Activated CD8-positive, alpha-beta memory T cell treated with anti-CD3 and anti-CD28 coated beads, Interleukin-2, amount 50 U/mL, for 1 hour (primary cell): ENCODE data around the gene FBXW2.

ENCODE experiments used
- DNase-seq: peaks from one replicate; pipeline ENCODE4 v3.0.0-alpha.2; 2020; ENCODE audit errors: extremely low read depth

The FBXW2 gene

GRCh38 chr9:120742951-120743416, 50.2 kb downstream of the FBXW2 start:
- DNase-seq = no peak

- DNase-seq = no peak
Observed at GRCh38 chr9:120741701-120742100, 51.5 kb downstream of the FBXW2 start.

GRCh38 chr9:120741191-120741590, 52.0 kb downstream of the FBXW2 start:
- DNase-seq = no peak

- DNase-seq = no peak
Observed at GRCh38 chr9:120740132-120740531, 53.1 kb downstream of the FBXW2 start.

- no peak for DNase-seq
Observed at GRCh38 chr9:120737416-120738165, 55.6 kb downstream of the FBXW2 start.

- no peak for DNase-seq
Observed at GRCh38 chr9:120736881-120737280, 56.3 kb downstream of the FBXW2 start.

GRCh38 chr9:120735415-120736126, 57.6 kb downstream of the FBXW2 start:
- no peak for DNase-seq

GRCh38 chr9:120734607-120735410, 58.4 kb downstream of the FBXW2 start:
- no peak for DNase-seq

GRCh38 chr9:120733190-120733589, 60.0 kb downstream of the FBXW2 start:
- DNase-seq = no peak

GRCh38 chr9:120730654-120731514, 62.3 kb downstream of the FBXW2 start:
- DNase-seq = no peak

GRCh38 chr9:120729791-120730241, 63.4 kb downstream of the FBXW2 start:
- DNase-seq = no peak

GRCh38 chr9:120726484-120726883, 66.7 kb downstream of the FBXW2 start:
- no peak for DNase-seq

- no peak for DNase-seq
Observed at GRCh38 chr9:120725907-120726306, 67.3 kb downstream of the FBXW2 start.

GRCh38 chr9:120724757-120725400, 68.3 kb downstream of the FBXW2 start:
- no peak for DNase-seq

GRCh38 chr9:120723565-120723964, 69.7 kb downstream of the FBXW2 start:
- DNase-seq = no peak

- no peak for DNase-seq
Observed at GRCh38 chr9:120720404-120720803, 72.8 kb downstream of the FBXW2 start.

- DNase-seq = no peak
Observed at GRCh38 chr9:120718316-120718715, 74.9 kb downstream of the FBXW2 start.

- no peak for DNase-seq
Observed at GRCh38 chr9:120717176-120717575, 76.0 kb downstream of the FBXW2 start.

GRCh38 chr9:120716483-120716882, 76.7 kb downstream of the FBXW2 start:
- no peak for DNase-seq

GRCh38 chr9:120715389-120715924, 77.8 kb downstream of the FBXW2 start:
- DNase-seq = no peak
